Astrocyte (in vitro differentiated cells and primary cell): Measurements from ENCODE around the gene SNED1. TPM values are rescaled to one million over a fixed set of nuclear protein-coding genes. Genes with fewer than 3 reads are reported as not detected.

Experiments used
- DNase-seq: peaks from one replicate; pipeline ENCODE4 v3.0.0-alpha.2; 2010; ENCODE audit warnings: low read depth
- FAIRE-seq: peaks from 2 replicates; lab custom pipeline; 2011; peaks lifted over from hg19 to GRCh38; lab: Jason Lieb, UNC
- H2AFZ ChIP-seq: 2 replicates; pipeline ENCODE4 v1.6.0; 2012; ENCODE audit warnings: low read depth, low read length, inconsistent platforms
- H3K27ac ChIP-seq: 2 replicates; pipeline ENCODE4 v1.5.1; 2011; ENCODE audit warnings: low read depth, low read length, inconsistent platforms
- H3K27me3 ChIP-seq: 2 replicates; pipeline ENCODE4 v1.6.0; 2011; ENCODE audit warnings: low read length, inconsistent platforms; ENCODE audit not compliant: insufficient read depth
- H3K36me3 ChIP-seq: 2 replicates; pipeline ENCODE4 v1.5.1; 2011; ENCODE audit warnings: low read length, inconsistent platforms; ENCODE audit not compliant: insufficient read depth
- H3K4me1 ChIP-seq: 2 replicates; pipeline ENCODE4 v1.5.1; 2011; ENCODE audit warnings: low read length, inconsistent platforms; ENCODE audit not compliant: insufficient read depth
- H3K4me2 ChIP-seq: 2 replicates; pipeline ENCODE4 v1.6.0; 2012; ENCODE audit warnings: low read length, inconsistent platforms
- H3K4me3 ChIP-seq: 2 replicates; pipeline ENCODE4 v1.5.1; 2011; ENCODE audit warnings: low read depth, mild to moderate bottlenecking, low read length, inconsistent platforms; ENCODE audit not compliant: insufficient read depth
- H3K79me2 ChIP-seq: 2 replicates; pipeline ENCODE4 v1.6.0; 2012; ENCODE audit warnings: mild to moderate bottlenecking, low read length, inconsistent platforms; ENCODE audit not compliant: insufficient read depth
- H3K9ac ChIP-seq: 2 replicates; pipeline ENCODE4 v1.6.0; 2012; ENCODE audit warnings: mild to moderate bottlenecking, low read length, inconsistent platforms
- H3K9me3 ChIP-seq: 2 replicates; pipeline ENCODE4 v1.5.1; 2012; ENCODE audit warnings: low read depth, mild to moderate bottlenecking, low read length, inconsistent platforms; ENCODE audit not compliant: insufficient read depth
- H4K20me1 ChIP-seq: 2 replicates; pipeline ENCODE4 v1.6.0; 2012; ENCODE audit warnings: low read length, inconsistent platforms; ENCODE audit not compliant: insufficient read depth
- H3K27ac Mint-ChIP-seq: one replicate; pipeline ENCODE4 v1.8.0; 2021; ENCODE audit warnings: mild to moderate bottlenecking, mixed read lengths; ENCODE audit not compliant: unreplicated experiment
- H3K27me3 Mint-ChIP-seq: one replicate; pipeline ENCODE4 v1.8.0; 2021; ENCODE audit warnings: low read depth, mixed read lengths; ENCODE audit not compliant: unreplicated experiment
- H3K36me3 Mint-ChIP-seq: one replicate; pipeline ENCODE4 v1.8.0; 2021; ENCODE audit warnings: low read depth, mixed read lengths; ENCODE audit not compliant: unreplicated experiment
- H3K4me1 Mint-ChIP-seq: one replicate; pipeline ENCODE4 v1.8.0; 2021; ENCODE audit warnings: low read depth, mixed read lengths; ENCODE audit not compliant: unreplicated experiment
- H3K4me3 Mint-ChIP-seq: one replicate; pipeline ENCODE4 v1.8.0; 2021; ENCODE audit warnings: mild to moderate bottlenecking, moderate library complexity, mixed read lengths; ENCODE audit not compliant: unreplicated experiment
- H3K9me3 Mint-ChIP-seq: one replicate; pipeline ENCODE4 v1.8.0; 2021; ENCODE audit warnings: mild to moderate bottlenecking, mixed read lengths; ENCODE audit not compliant: unreplicated experiment
- CTCF ChIP-seq: IDR thresholded peaks from 2 replicates; pipeline ENCODE4 v1.5.1; 2011; ENCODE audit warnings: low read depth, mild to moderate bottlenecking, inconsistent platforms, low read length, moderate library complexity; ENCODE audit not compliant: insufficient read depth
- EZH2 ChIP-seq: IDR thresholded peaks from 2 replicates; pipeline ENCODE4 v1.6.1; 2012; ENCODE audit warnings: mild to moderate bottlenecking, low read length, inconsistent platforms; ENCODE audit not compliant: insufficient read depth
- total RNA-seq: library from RNA; stranded (reverse); gene quantifications from 2 replicates; pipeline ENCODE4 v1.2.1, GENCODE V29; 2021

The SNED1 gene
- total RNA-seq, 1 donor from 2014 or later = 0.23 TPM

- FAIRE-seq (no peak), DNase-seq (no peak)
- H3K4me1 Mint-ChIP-seq = no peaks in the 10 kb centered on the region
- TF ChIP-seq CTCF (no peak), EZH2 (no peak)
- peaks cover 15% of the 10 kb centered on the region for H3K36me3 Mint-ChIP-seq
- Histone ChIP-seq H3K4me3 (no peak overlapping the region), H2AFZ (no peak overlapping the region), H3K4me2 (no peak overlapping the region), H3K27ac (no peak overlapping the region), H3K9ac (no peak overlapping the region), H4K20me1 (no peaks in the 10 kb centered on the region), H3K27me3 (no peaks in the 10 kb centered on the region), H3K9me3 (no peaks in the 10 kb centered on the region), H3K79me2 (no peaks in the 10 kb centered on the region), H3K4me1 (no peaks in the 10 kb centered on the region), H3K36me3 (peaks cover 4% of the 10 kb centered on the region)
- H3K27ac Mint-ChIP-seq = no peak overlapping the region
- no peaks in the 10 kb centered on the region for H3K27me3 Mint-ChIP-seq
- H3K4me3 Mint-ChIP-seq = no peak overlapping the region
- peaks cover 6% of the 10 kb centered on the region for H3K9me3 Mint-ChIP-seq
These were observed 83.4 kb downstream of the SNED1 start for GRCh38 chr2:241081643-241082340.

GRCh38 chr2:241082341-241083090 lies 84.1 kb downstream of the SNED1 start:
- FAIRE-seq (no peak), DNase-seq (no peak)
- no peak overlapping the region for H3K4me3 ChIP-seq
- H3K4me2 ChIP-seq = no peak overlapping the region
- H3K79me2 ChIP-seq = no peaks in the 10 kb centered on the region
- H3K9ac ChIP-seq = no peak overlapping the region
- H3K36me3 ChIP-seq = peaks cover 6% of the 10 kb centered on the region
- H3K27me3 ChIP-seq = no peaks in the 10 kb centered on the region
- Mint-ChIP-seq H3K9me3 (peaks cover 6% of the 10 kb centered on the region), H3K36me3 (peaks cover 15% of the 10 kb centered on the region), H3K27me3 (no peaks in the 10 kb centered on the region), H3K4me1 (no peaks in the 10 kb centered on the region), H3K4me3 (no peak overlapping the region), H3K27ac (no peak overlapping the region)
- no peaks in the 10 kb centered on the region for H3K9me3 ChIP-seq
- H4K20me1 ChIP-seq = no peaks in the 10 kb centered on the region
- H3K4me1 ChIP-seq = no peaks in the 10 kb centered on the region
- TF ChIP-seq EZH2 = no peak
- no peak for TF ChIP-seq CTCF
- no peak overlapping the region for H3K27ac ChIP-seq
- no peak overlapping the region for H2AFZ ChIP-seq

- no peak overlapping the region for H3K27ac ChIP-seq
- TF ChIP-seq CTCF = no peak
- Mint-ChIP-seq H3K4me3 (no peak overlapping the region), H3K27ac (no peak overlapping the region), H3K9me3 (peaks cover 6% of the 10 kb centered on the region), H3K4me1 (no peaks in the 10 kb centered on the region), H3K27me3 (no peaks in the 10 kb centered on the region), H3K36me3 (peaks cover 15% of the 10 kb centered on the region)
- no peaks in the 10 kb centered on the region for H3K27me3 ChIP-seq
- no peaks in the 10 kb centered on the region for H4K20me1 ChIP-seq
- no peaks in the 10 kb centered on the region for H3K9me3 ChIP-seq
- peaks cover 10% of the 10 kb centered on the region for H3K36me3 ChIP-seq
- no peak for FAIRE-seq
- no peak overlapping the region for H3K9ac ChIP-seq
- H3K4me1 ChIP-seq = no peaks in the 10 kb centered on the region
- H3K4me3 ChIP-seq = no peak overlapping the region
- no peak for DNase-seq
- H3K4me2 ChIP-seq = no peak overlapping the region
- no peaks in the 10 kb centered on the region for H3K79me2 ChIP-seq
- H2AFZ ChIP-seq = no peak overlapping the region
These were observed 84.6 kb downstream of the SNED1 start for GRCh38 chr2:241083091-241083415.
